GM10248 (cell line): Measurements from ENCODE around the gene NTRK1.

ENCODE experiments used
- CTCF ChIA-PET: fragments of 300-600 bp; sonication (Branson Sonifier 250); formaldehyde crosslinking; extraction: SDS; loops from one replicate; lab custom pipeline; 2021; ENCODE audit warnings: antibody characterized with exemption; lab: Yijun Ruan, JAX
- POLR2A ChIA-PET: fragments of 350-650 bp; sonication (Branson Sonifier 250); formaldehyde crosslinking; extraction: SDS; loops from one replicate; lab custom pipeline; 2020; ENCODE audit warnings: antibody characterized with exemption; lab: Yijun Ruan, JAX
- DNase-seq: peaks from one replicate; pipeline ENCODE4 v3.0.0; 2012; ENCODE audit errors: extremely low spot score
- TF ChIP-seq, protein P1 (sequence below): IDR thresholded peaks from 2 replicates; pipeline ENCODE4 v1.5.1; 2012; ENCODE audit warnings: mild to moderate bottlenecking, low read depth; ENCODE audit errors: extremely low read depth, missing control alignments, control extremely low read depth

Gene NTRK1

GRCh38 chr1:156882543-156882942 lies 21.9 kb downstream of the NTRK1 start:
- CTCF ChIA-PET = interaction anchor here (1.0 to 4.9 kb wide), 3 partner anchors 9 to 44 kb away, joined by 3 to 34 read pairs (median 4); partner anchors contain the start of genes NTRK1 and PEAR1
- no peak for DNase-seq
- POLR2A ChIA-PET = no interaction called here
- TF ChIP-seq, protein P1, sequence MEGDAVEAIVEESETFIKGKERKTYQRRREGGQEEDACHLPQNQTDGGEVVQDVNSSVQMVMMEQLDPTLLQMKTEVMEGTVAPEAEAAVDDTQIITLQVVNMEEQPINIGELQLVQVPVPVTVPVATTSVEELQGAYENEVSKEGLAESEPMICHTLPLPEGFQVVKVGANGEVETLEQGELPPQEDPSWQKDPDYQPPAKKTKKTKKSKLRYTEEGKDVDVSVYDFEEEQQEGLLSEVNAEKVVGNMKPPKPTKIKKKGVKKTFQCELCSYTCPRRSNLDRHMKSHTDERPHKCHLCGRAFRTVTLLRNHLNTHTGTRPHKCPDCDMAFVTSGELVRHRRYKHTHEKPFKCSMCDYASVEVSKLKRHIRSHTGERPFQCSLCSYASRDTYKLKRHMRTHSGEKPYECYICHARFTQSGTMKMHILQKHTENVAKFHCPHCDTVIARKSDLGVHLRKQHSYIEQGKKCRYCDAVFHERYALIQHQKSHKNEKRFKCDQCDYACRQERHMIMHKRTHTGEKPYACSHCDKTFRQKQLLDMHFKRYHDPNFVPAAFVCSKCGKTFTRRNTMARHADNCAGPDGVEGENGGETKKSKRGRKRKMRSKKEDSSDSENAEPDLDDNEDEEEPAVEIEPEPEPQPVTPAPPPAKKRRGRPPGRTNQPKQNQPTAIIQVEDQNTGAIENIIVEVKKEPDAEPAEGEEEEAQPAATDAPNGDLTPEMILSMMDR = no peak

DNA sequence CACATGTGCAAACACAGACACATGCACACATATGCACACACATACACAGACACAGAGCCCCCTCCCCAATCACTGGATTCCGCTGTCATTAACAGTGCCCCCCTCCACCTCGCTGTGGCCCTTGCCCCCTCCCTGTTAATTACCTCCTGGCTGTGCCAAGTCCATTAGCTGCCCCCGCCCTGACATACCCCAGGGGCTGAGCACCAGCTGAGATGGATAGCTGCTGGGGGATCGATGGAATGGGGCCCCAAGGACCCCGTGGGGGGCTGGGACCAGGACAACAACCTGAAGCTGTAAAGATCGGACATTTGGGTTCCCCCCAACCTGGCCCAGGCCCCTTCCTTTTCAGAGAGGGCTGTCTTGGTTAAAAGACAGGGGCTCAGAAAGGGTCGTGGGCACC lies 23.3 kb downstream of the NTRK1 start:
- DNase-seq = no peak
- TF ChIP-seq, protein P1 = no peak
- POLR2A ChIA-PET = interaction anchor here (0.6 kb wide), 1 partner anchor 101 kb away, joined by 3 read pairs; no protein-coding TSS in a partner anchor
- CTCF ChIA-PET = interaction anchor here (0.8 to 4.5 kb wide), 4 partner anchors 8 to 157 kb away, joined by 3 to 18 read pairs (median 8); no protein-coding TSS in a partner anchor

DNA sequence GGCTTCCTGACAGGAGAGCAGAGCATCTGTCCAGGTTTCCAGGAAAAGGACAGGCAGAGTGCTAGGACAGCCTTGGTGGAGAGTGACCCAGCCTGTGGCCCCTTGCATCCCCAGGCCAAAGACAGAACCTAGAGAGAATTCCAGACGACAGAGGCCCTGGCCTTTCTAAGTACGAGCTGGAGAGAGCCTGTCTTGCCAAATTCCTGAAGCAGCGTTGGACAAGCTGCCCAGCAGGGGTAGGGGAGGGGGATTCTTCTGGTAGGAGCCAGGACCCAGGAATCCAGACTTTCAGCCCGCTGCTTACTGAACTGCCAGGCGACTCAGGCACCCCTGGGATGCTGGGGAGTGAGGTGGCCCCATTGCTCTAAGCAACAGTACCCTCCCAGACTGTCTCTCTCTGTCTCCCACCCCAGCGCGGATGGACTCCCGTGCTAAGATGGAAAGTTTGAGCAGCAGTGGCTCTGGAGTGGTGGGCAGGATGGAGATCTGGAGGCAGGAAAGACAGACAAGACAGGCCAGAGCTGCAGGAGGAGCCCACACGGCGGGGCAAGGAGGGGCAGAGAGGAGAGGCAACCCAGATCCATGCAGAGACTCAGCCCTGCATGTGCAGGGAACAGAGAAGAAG lies 24.0 kb downstream of the NTRK1 start:
- TF ChIP-seq, protein P1 = no peak
- ChIA-PET CTCF (interaction anchor here (0.8 to 4.5 kb wide), 6 partner anchors 25 to 195 kb away, joined by 3 to 18 read pairs (median 8); no protein-coding TSS in a partner anchor), POLR2A (interaction anchor here (0.6 kb wide), 1 partner anchor 100 kb away, joined by 3 read pairs; no protein-coding TSS in a partner anchor)
- no peak for DNase-seq

DNA sequence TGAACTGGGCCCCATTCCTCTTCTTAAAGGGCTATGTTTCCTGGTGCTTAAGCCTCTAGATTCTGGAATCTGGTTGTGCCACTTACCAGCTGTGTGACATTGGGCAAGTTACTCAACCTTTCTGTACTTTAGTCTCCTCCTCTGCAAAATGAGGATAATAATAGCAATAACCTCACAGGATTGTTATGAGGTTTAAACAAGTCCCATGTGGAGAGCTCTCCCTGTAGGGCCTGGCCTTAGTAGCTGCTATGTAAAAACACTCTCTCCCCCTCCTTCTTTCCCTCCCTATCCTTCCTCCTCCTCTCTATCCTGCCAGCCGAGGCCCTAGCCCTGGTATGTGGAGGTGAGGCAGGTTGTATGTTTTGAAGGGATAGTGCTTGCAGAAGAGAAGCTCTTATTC lies 24.6 kb downstream of the NTRK1 start:
- ChIA-PET CTCF (interaction anchor here (1.0 to 4.5 kb wide), 6 partner anchors 9 to 196 kb away, joined by 3 to 18 read pairs (median 8); no protein-coding TSS in a partner anchor), POLR2A (no interaction called here)
- DNase-seq = no peak
- TF ChIP-seq, protein P1 = no peak

GRCh38 chr1:156885880-156886355 lies 25.3 kb downstream of the NTRK1 start:
- POLR2A ChIA-PET = no interaction called here
- TF ChIP-seq, protein P1 = no peak
- CTCF ChIA-PET = interaction anchor here (1.0 to 4.5 kb wide), 6 partner anchors 9 to 197 kb away, joined by 3 to 18 read pairs (median 8); no protein-coding TSS in a partner anchor
- no peak for DNase-seq

DNA sequence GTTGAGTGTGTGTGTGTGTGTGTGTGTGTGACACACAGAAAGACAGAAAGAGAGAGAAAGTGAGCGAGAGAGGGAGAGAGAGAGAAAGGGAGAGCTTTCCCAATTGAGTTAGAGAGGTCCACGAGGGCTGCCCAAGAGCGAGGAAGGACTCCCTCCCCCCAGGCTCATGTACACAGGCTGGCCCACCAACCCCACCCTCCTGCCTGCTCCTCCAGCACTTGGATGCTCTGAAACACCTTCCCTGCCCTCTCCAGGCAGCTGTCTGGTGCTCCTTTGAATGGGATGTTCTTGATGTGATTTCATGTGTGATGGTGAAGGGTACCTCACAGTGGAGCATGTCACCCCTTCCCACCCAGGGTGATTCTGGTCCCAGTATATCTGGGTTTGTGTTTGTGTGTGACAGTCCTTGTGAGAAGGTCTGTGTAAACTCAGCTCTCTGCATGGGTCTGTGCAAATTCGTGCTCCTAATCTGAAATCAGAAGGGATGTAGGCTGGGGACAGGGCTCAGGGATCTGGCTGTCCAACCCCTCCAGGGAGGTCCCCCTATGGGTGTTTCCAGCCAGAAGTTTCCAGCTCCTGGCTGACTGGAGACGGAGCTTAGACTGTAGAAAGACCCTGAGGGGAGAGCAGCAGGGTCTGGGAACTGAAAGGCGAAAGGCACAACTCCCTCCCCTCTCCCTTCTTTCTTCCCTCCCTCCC lies 26.1 kb downstream of the NTRK1 start:
- no peak for DNase-seq
- CTCF ChIA-PET = interaction anchor here (1.0 to 8.6 kb wide), 8 partner anchors 27 to 260 kb away, joined by 3 to 108 read pairs (median 6); partner anchors contain the start of gene NTRK1
- TF ChIP-seq, protein P1 = no peak
- POLR2A ChIA-PET = no interaction called here
